Gastroesophageal sphincter (tissue), 4 donors: ENCODE measurements around the gene HOXC12. TPM values are rescaled to one million over a fixed set of nuclear protein-coding genes. Genes with fewer than 3 reads are reported as not detected.

Experiments
- ATAC-seq: fragments of 150-250 bp; one replicate; pipeline ENCODE4 v1.9.1; 2016; ENCODE audit warnings: mild to moderate bottlenecking, moderate library complexity
- H3K27ac ChIP-seq, 4 donors: fragments of 200-600 bp; sonication (generic) in 3 of 4; 1 replicate in 3 of 4; 2 replicates in 1 of 4; pipeline ENCODE4 v1.5.1; 2016 to 2019
- H3K27me3 ChIP-seq: fragments of 200-600 bp; sonication (generic); one replicate; pipeline ENCODE4 v1.5.1; 2019
- H3K36me3 ChIP-seq, 2 donors: fragments of 200-600 bp; sonication (generic); one replicate each; pipeline ENCODE4 v1.5.1; 2019; ENCODE audit warnings: control low read depth in 1 of 2
- H3K4me1 ChIP-seq, 3 donors: fragments of 200-600 bp; sonication (generic); 1 replicate in 2 of 3; 2 replicates in 1 of 3; pipeline ENCODE4 v1.5.1; 2016 to 2019; ENCODE audit warnings: control low read depth in 2 of 3
- H3K4me3 ChIP-seq, 2 donors: fragments of 200-600 bp; sonication (generic); one replicate each; pipeline ENCODE4 v1.5.1; 2019; ENCODE audit warnings: mild to moderate bottlenecking in 1 of 2, moderate library complexity in 1 of 2
- H3K9me3 ChIP-seq, 3 donors: fragments of 200-600 bp; sonication (generic); one replicate each; pipeline ENCODE4 v1.5.1; 2017 to 2019; ENCODE audit warnings: control low read depth in 2 of 3
- EP300 ChIP-seq: sonication (generic); formaldehyde crosslinking; IDR thresholded peaks from one replicate; pipeline ENCODE4 v1.6.1; 2017; ENCODE audit warnings: antibody characterized with exemption, mild to moderate bottlenecking
- POLR2A ChIP-seq, 2 donors: fragments of 450-650 bp; IDR thresholded peaks; one replicate each; pipeline ENCODE4 v1.6.1; 2017; ENCODE audit warnings: antibody characterized with exemption in 2 of 2, mild to moderate bottlenecking in 2 of 2, moderate library complexity in 1 of 2
- POLR2AphosphoS5 ChIP-seq: sonication (generic); formaldehyde crosslinking; IDR thresholded peaks from one replicate; pipeline ENCODE4 v1.6.1; 2017; ENCODE audit warnings: antibody characterized with exemption
- WGBS, 2 donors: methylation state at CpG; one replicate each; pipeline ENCODE4 v1.1.5; 2018; ENCODE audit warnings: low coverage in 1 of 2; 5-methylcytosine and 5-hydroxymethylcytosine counted together
- total RNA-seq, 4 donors: library from RNA; depleted of rRNA; stranded (reverse); fragments of >200 nt; gene quantifications; one replicate each; pipeline ENCODE4 v1.1.0, GENCODE V29; 2016
- TF ChIP-seq, protein P1 (sequence below), 4 experiments: fragments of 200-600 bp in 2 of 4; fragments of 450-650 bp in 2 of 4; sonication (generic) in 1 of 4; IDR thresholded peaks; one replicate each; pipeline ENCODE4 v1.5.1; 2017 to 2019; ENCODE audit warnings: antibody characterized with exemption in 4 of 4, mild to moderate bottlenecking in 2 of 4, moderate library complexity in 2 of 4

HOXC12 gene
- total RNA-seq, 4 donors from 2014 or later: not detected

DNA sequence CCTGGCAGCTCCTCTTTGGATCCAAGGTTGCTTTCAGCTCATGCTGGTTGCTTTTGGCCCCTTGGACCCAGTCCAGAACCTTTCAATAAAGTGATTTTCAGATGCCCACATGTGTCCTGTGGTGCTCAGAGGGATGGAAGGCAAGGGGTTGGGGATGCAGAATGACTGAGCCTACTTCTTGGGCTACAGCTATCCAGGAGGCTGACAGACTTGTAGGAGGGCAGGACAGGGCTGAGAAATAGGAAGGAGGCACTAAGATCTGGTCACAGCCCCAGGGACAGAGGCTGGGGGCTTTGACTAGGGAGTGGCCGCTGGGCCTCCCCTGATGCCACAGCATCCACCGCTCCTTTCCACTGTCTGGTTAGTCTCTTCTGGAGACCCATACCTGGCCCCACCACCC, 17.0 kb downstream of the HOXC12 start:
- Histone ChIP-seq H3K27ac (no peak overlapping the region), H3K36me3 (no peaks in the 10 kb centered on the region), H3K27me3 (peaks cover 100% of the 10 kb centered on the region), H3K4me1 (peaks cover 0 to 34% (median 15%) of the 10 kb centered on the region in 3 donors), H3K9me3 (no peaks in the 10 kb centered on the region), H3K4me3 (no peak overlapping the region)
- no peak for ATAC-seq
- no CpG with 5 or more reads among the region's 2 CpGs for WGBS, 2 donors
- TF ChIP-seq POLR2AphosphoS5 (no peak), EP300 (no peak), POLR2A (IDR thresholded peaks at IDR 0.05) (no peak)
- TF ChIP-seq, protein P1, sequence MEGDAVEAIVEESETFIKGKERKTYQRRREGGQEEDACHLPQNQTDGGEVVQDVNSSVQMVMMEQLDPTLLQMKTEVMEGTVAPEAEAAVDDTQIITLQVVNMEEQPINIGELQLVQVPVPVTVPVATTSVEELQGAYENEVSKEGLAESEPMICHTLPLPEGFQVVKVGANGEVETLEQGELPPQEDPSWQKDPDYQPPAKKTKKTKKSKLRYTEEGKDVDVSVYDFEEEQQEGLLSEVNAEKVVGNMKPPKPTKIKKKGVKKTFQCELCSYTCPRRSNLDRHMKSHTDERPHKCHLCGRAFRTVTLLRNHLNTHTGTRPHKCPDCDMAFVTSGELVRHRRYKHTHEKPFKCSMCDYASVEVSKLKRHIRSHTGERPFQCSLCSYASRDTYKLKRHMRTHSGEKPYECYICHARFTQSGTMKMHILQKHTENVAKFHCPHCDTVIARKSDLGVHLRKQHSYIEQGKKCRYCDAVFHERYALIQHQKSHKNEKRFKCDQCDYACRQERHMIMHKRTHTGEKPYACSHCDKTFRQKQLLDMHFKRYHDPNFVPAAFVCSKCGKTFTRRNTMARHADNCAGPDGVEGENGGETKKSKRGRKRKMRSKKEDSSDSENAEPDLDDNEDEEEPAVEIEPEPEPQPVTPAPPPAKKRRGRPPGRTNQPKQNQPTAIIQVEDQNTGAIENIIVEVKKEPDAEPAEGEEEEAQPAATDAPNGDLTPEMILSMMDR (IDR thresholded peaks at IDR 0.05): no peak

DNA sequence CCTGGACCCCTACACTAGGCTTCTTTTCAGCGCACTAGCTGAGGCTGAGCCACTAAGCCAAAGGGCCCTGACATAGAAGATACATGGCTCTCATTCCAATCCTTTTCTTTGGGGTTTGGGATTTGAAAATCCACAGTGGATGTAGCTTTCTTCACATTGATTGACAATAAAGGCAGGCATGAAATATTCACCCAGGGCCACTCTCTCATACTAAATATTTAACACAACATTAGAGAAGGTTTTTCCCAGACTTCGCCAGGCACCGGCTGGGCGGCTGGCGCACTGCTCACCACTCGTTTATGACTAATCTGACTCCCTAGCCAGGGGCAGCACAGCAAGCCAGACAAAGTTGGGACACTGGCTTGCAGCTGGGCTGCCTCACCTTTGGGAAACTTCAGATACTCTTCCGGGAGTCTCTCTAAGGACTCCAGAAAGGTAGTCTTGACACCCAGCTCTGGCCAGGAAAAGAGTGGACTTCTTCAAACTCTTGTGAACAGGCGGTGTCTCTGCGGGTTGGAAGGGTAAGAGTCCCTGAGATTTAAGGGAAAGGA, 17.5 kb downstream of the HOXC12 start:
- no peaks in the 10 kb centered on the region for H3K36me3 ChIP-seq
- H3K27me3 ChIP-seq: peaks cover 100% of the 10 kb centered on the region
- no peaks in the 10 kb centered on the region for H3K9me3 ChIP-seq
- H3K27ac ChIP-seq: no peak overlapping the region
- WGBS, 2 donors: 20 to 43% methylated on average over 1 to 2 of the region's 9 CpGs
- no peak for TF ChIP-seq EP300
- no peak for TF ChIP-seq POLR2AphosphoS5
- TF ChIP-seq, protein P1 (IDR thresholded peaks at IDR 0.05): no peak
- TF ChIP-seq POLR2A (IDR thresholded peaks at IDR 0.05): no peak
- ATAC-seq: no peak
- H3K4me3 ChIP-seq: no peak overlapping the region
- peaks cover 0 to 32% (median 14%) of the 10 kb centered on the region in 3 donors for H3K4me1 ChIP-seq

DNA sequence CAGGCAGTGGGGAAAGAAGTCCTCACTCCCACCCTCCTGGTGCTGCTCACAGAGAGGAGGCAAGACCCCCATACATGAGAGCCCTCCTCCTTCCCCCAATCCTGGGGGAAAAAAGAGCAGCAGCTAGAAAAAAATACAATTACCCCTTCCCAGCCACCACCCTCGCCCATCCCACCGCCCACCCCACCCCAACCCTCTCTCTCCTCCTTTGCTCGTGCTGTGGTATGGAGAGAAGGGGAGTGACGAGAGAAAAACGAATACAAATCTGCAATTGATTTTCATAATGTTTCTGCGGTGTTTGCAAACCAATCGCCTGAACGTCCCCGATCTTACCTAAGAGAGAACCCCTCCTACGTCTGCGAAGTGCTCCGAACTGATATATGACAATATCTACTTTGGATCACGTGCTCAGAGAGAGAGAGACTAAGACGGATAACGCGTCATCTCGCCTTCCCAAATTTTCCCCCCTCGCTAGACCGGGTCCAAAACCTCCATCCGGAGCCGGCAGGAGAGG, 18.1 kb downstream of the HOXC12 start, which contains the start of gene HOXC11:
HOXC11 (plus strand) TSS at position 405 of the 514 bp plus-strand sequence. CDS start 116 bp downstream, outside the sequence.
- H3K4me3 ChIP-seq: peak within 1 kb of the TSS in 1 of 2 donors; percentile 37
- TF ChIP-seq EP300 (no peak), POLR2A (IDR thresholded peaks at IDR 0.05) (no peak), POLR2AphosphoS5 (no peak)
- H3K4me1 ChIP-seq: peaks cover 0 to 32% (median 14%) of the 10 kb centered on the region in 3 donors
- H3K27me3 ChIP-seq: peaks cover 100% of the 10 kb centered on the region
- H3K27ac ChIP-seq: no peak within 1 kb of the TSS
- H3K9me3 ChIP-seq: no peaks in the 10 kb centered on the region
- H3K36me3 ChIP-seq: no peaks in the 10 kb centered on the region
- WGBS, 2 donors: 7 to 28% methylated on average over 3 to 12 of the region's 21 CpGs
- no peak for ATAC-seq

DNA sequence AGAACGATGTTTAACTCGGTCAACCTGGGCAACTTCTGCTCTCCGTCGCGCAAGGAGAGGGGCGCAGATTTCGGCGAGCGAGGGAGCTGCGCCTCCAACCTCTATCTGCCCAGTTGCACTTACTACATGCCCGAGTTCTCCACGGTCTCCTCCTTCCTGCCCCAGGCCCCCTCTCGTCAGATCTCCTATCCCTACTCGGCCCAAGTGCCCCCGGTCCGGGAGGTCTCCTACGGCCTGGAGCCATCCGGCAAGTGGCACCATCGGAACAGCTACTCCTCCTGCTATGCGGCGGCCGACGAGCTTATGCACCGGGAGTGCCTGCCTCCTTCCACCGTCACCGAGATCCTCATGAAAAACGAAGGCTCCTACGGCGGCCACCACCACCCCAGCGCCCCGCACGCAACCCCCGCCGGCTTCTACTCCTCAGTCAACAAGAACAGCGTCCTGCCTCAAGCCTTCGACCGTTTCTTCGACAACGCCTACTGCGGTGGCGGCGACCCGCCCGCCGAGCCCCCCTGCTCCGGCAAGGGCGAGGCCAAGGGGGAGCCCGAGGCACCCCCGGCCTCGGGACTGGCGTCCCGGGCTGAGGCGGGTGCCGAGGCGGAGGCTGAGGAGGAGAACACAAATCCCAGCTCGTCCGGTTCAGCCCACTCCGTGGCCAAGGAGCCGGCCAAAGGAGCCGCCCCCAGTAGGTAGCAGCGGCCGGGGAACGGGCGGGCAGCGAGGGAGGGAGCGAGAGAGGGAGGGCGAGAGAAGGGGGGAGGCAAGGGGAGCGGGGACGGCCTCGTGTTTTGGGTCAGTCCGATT, 18.7 kb downstream of the HOXC12 start:
- Histone ChIP-seq H3K36me3 (no peaks in the 10 kb centered on the region), H3K9me3 (no peaks in the 10 kb centered on the region), H3K4me3 (peak overlapping the region in 1 of 2 donors; percentile 37), H3K27ac (no peak overlapping the region), H3K4me1 (peaks cover 0 to 32% (median 14%) of the 10 kb centered on the region in 3 donors), H3K27me3 (peaks cover 100% of the 10 kb centered on the region)
- WGBS, 2 donors: 3 to 4% methylated on average over 18 to 24 of the region's 71 CpGs
- ATAC-seq: no peak
- no peak for TF ChIP-seq POLR2A (IDR thresholded peaks at IDR 0.05)
- TF ChIP-seq, protein P1 (IDR thresholded peaks at IDR 0.05): no peak
- no peak for TF ChIP-seq POLR2AphosphoS5
- TF ChIP-seq EP300: no peak
